GM23248 (cell line): Measurements from ENCODE around the gene ADORA3. TPM values are rescaled to one million over a fixed set of nuclear protein-coding genes. Genes with fewer than 3 reads are reported as not detected.

Source experiments
- DNase-seq: peaks from one replicate; pipeline ENCODE4 v3.0.0-alpha.2; 2015
- H2AFZ ChIP-seq: fragments of 200-600 bp; sonication (generic); 2 replicates; pipeline ENCODE4 v1.6.1; 2016; ENCODE audit warnings: antibody characterized with exemption
- H3F3A ChIP-seq: fragments of 200-600 bp; sonication (generic); 2 replicates; pipeline ENCODE4 v1.6.1; 2016; ENCODE audit warnings: mild to moderate bottlenecking, antibody characterized with exemption, mixed run types; ENCODE audit not compliant: insufficient read depth
- H3K27ac ChIP-seq: fragments of 200-600 bp; sonication (generic); 2 replicates; pipeline ENCODE4 v1.5.1; 2016; ENCODE audit warnings: mild to moderate bottlenecking
- H3K27me3 ChIP-seq: fragments of 200-600 bp; sonication (generic); replicated peaks from 2 replicates; pipeline ENCODE4 v1.6.1; 2016; ENCODE audit warnings: mild to moderate bottlenecking; ENCODE audit not compliant: insufficient read depth
- H3K36me3 ChIP-seq: fragments of 200-600 bp; sonication (generic); 2 replicates; pipeline ENCODE4 v1.6.1; 2016; ENCODE audit warnings: low read depth, mild to moderate bottlenecking
- H3K4me1 ChIP-seq: fragments of 200-600 bp; sonication (generic); 2 replicates; pipeline ENCODE4 v1.6.1; 2016; ENCODE audit warnings: mild to moderate bottlenecking; ENCODE audit not compliant: insufficient read depth
- H3K4me2 ChIP-seq: fragments of 200-600 bp; sonication (generic); one replicate; pipeline ENCODE4 v1.6.1; 2016; ENCODE audit warnings: mild to moderate bottlenecking; ENCODE audit not compliant: unreplicated experiment
- H3K4me3 ChIP-seq: fragments of 200-600 bp; sonication (generic); 2 replicates; pipeline ENCODE4 v1.5.1; 2016; ENCODE audit warnings: mild to moderate bottlenecking
- H3K79me2 ChIP-seq: fragments of 200-600 bp; sonication (generic); 2 replicates; pipeline ENCODE4 v1.6.1; 2016; ENCODE audit warnings: mild to moderate bottlenecking; ENCODE audit not compliant: insufficient read depth
- H3K9ac ChIP-seq: fragments of 200-600 bp; sonication (generic); 2 replicates; pipeline ENCODE4 v1.6.1; 2016; ENCODE audit warnings: mild to moderate bottlenecking
- H3K9me2 ChIP-seq: fragments of 200-600 bp; sonication (generic); 2 replicates; pipeline ENCODE4 v1.6.1; 2016; ENCODE audit warnings: mixed run types, mild to moderate bottlenecking, moderate library complexity; ENCODE audit not compliant: insufficient read depth
- H3K9me3 ChIP-seq: fragments of 200-600 bp; sonication (generic); one replicate; pipeline ENCODE4 v1.6.1; 2017; ENCODE audit warnings: low read depth
- H4K20me1 ChIP-seq: fragments of 200-600 bp; sonication (generic); 2 replicates; pipeline ENCODE4 v1.6.0; 2016; ENCODE audit not compliant: insufficient read depth
- EZH2 ChIP-seq: fragments of 200-600 bp; sonication (generic); IDR thresholded peaks from 2 replicates; pipeline ENCODE4 v1.6.1; 2018; ENCODE audit warnings: antibody characterized with exemption, mild to moderate bottlenecking; ENCODE audit not compliant: insufficient read depth, poor library complexity, severe bottlenecking
- EZH2phosphoT487 ChIP-seq: fragments of 200-600 bp; sonication (generic); IDR thresholded peaks from 2 replicates; pipeline ENCODE4 v1.6.1; 2018; ENCODE audit warnings: antibody characterized with exemption, moderate library complexity, mild to moderate bottlenecking, low read depth; ENCODE audit not compliant: insufficient read depth
- WGBS, 2 experiments: methylation state at CpG; one replicate each; pipeline ENCODE4 v1.1.6; 2015 to 2017; ENCODE audit warnings: low lambda C conversion rate in 2 of 2, low coverage in 1 of 2; ENCODE audit errors: missing lambda C conversion rate in 2 of 2; 5-methylcytosine and 5-hydroxymethylcytosine counted together
- in situ Hi-C: fragments of 300-500 bp; cut with MboI; formaldehyde crosslinking; loops from 2 replicates; pipeline ENCODE4 v1.15.0; 2020
- polyA plus RNA-seq: library from polyadenylated mRNA; unstranded; fragments of >200 nt; fragmentation: Nextera tagmentation; extraction: Ambion mirVana; gene quantifications from 2 replicates; pipeline ENCODE4 v1.2.1, GENCODE V29; 2016
- total RNA-seq: library from RNA; depleted of rRNA; stranded (reverse); fragments of >200 nt; shearing (Covaris generic); gene quantifications from 2 replicates; pipeline ENCODE4 v1.2.3, GENCODE V29; 2014

The ADORA3 gene
- total and polyA plus RNA-seq, 2 experiments from 2014 or later, result not detected

DNA sequence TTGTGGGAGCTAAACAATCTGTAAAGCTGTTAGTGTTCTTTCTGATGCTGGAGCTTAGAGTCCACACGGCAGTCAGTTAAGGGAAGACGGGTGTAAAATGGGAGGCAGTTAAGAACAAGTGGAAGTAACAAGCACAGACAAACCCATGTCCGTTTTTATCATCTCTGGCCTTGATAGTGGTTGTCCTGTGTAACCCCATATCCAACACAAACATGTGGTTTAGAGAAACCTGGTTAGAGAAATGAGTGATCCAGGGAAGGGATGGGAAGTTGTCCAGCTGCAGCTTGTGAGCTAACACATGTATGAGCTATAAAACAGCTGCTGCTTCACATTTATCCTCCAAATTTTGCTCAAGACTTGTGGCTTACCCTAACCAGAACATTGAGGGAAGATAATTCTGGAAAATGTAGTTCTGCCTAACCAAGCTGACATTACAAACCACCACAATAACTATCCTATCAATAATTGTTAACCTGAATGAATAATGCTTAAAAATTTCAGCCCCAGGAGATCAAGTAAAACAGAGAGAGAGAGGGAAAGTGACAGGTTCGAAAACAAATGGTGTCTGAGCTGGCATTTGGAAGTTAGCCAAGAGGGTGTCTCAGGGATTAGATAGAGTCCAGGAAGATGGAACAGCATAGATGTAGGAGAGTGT is 40.3 kb downstream of the ADORA3 start:
- H4K20me1 ChIP-seq, result no peaks in the 10 kb centered on the region
- H3K4me2 ChIP-seq, result no peak overlapping the region
- H3K9ac ChIP-seq, result no peak overlapping the region
- 0 out of 2 replicates have a peak, but pooled peaks cover 5% of the 10 kb centered on the region for H3F3A ChIP-seq
- H3K4me1 ChIP-seq, result no peaks in the 10 kb centered on the region
- no peaks in the 10 kb centered on the region for H3K9me2 ChIP-seq
- in situ Hi-C loops, result no loop called here
- H2AFZ ChIP-seq, result no peak overlapping the region
- H3K27ac ChIP-seq, result no peak overlapping the region
- peak; percentile 33 for DNase-seq
- no peaks in the 10 kb centered on the region for H3K79me2 ChIP-seq
- 69 to 79% methylated on average over 4 of the region's 4 CpGs for WGBS, 2 experiments
- TF ChIP-seq EZH2 (no peak), EZH2phosphoT487 (no peak)
- no peaks in the 10 kb centered on the region for H3K27me3 ChIP-seq
- H3K36me3 ChIP-seq, result peaks cover 38% of the 10 kb centered on the region
- no peaks in the 10 kb centered on the region for H3K9me3 ChIP-seq
- H3K4me3 ChIP-seq, result no peak overlapping the region

DNA sequence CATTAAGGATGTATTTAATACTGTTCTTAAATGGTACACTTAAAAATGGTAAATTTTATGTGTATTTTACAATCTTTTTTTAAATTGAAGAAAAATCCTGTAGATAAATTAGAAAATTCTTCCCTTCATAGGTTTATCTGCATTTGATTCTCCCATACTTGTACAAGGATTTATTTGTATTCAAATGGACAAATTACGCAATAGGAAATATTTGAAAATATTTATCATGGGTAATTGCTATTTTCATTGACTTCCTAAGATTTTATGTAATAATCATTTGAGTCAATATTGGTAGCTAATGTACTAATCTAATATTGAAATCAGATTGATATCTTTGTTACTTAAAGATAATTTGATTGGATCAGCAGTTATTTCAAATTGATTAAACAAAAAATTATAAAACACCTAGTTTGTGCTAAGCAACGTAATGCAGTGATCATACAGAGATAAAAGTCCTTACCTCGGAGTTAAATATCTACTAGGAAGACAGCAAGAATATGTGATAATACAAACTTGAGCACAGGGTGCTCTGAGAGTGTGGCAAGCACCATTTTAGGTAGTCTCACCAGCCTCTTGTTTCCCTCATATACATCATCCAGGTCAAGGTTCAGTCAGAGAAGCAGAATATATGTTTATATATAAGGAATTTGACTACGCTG is 40.9 kb downstream of the ADORA3 start:
- Histone ChIP-seq H3K27me3 (no peaks in the 10 kb centered on the region), H3F3A (0 out of 2 replicates have a peak, but pooled peaks cover 5% of the 10 kb centered on the region), H2AFZ (no peak overlapping the region), H3K9me3 (no peaks in the 10 kb centered on the region), H3K79me2 (no peaks in the 10 kb centered on the region), H4K20me1 (no peaks in the 10 kb centered on the region), H3K36me3 (peaks cover 45% of the 10 kb centered on the region), H3K4me2 (no peak overlapping the region), H3K9ac (no peak overlapping the region), H3K4me3 (no peak overlapping the region), H3K9me2 (no peaks in the 10 kb centered on the region), H3K27ac (no peak overlapping the region), H3K4me1 (no peaks in the 10 kb centered on the region)
- in situ Hi-C loops, result no loop called here
- 96 to 100% methylated on average over 4 of the region's 4 CpGs for WGBS, 2 experiments
- TF ChIP-seq EZH2 (no peak), EZH2phosphoT487 (no peak)
- no peak for DNase-seq

DNA sequence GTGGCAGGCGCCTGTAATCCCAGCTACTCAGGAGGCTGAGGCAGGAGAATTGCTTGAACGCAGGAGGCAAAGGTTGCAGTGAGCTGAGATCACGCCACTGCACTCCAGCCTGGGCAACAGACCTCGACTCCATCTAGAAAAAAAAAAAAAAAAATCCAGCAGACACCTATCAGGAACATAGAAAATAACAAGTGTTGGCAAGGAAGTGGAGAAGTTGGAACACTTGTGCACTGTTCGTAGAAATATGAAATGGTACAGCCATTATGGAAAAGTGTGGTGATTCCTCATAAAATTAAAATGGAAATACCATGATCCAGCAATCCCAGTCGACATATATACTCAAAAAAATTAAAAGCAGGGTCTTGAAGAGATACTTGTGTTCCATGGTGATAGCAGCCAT is 41.7 kb downstream of the ADORA3 start:
- Histone ChIP-seq H3K79me2 (no peaks in the 10 kb centered on the region), H3K9me2 (no peaks in the 10 kb centered on the region), H3K4me3 (no peak overlapping the region), H3K9me3 (no peaks in the 10 kb centered on the region), H4K20me1 (no peaks in the 10 kb centered on the region), H3K27ac (no peak overlapping the region), H2AFZ (no peak overlapping the region), H3F3A (0 out of 2 replicates have a peak, but pooled peaks cover 5% of the 10 kb centered on the region), H3K4me1 (no peaks in the 10 kb centered on the region), H3K27me3 (no peaks in the 10 kb centered on the region), H3K9ac (no peak overlapping the region), H3K36me3 (peaks cover 52% of the 10 kb centered on the region), H3K4me2 (no peak overlapping the region)
- 90 to 93% methylated on average over 6 of the region's 6 CpGs for WGBS, 2 experiments
- TF ChIP-seq EZH2, result no peak
- no peak for DNase-seq
- in situ Hi-C loops, result no loop called here

DNA sequence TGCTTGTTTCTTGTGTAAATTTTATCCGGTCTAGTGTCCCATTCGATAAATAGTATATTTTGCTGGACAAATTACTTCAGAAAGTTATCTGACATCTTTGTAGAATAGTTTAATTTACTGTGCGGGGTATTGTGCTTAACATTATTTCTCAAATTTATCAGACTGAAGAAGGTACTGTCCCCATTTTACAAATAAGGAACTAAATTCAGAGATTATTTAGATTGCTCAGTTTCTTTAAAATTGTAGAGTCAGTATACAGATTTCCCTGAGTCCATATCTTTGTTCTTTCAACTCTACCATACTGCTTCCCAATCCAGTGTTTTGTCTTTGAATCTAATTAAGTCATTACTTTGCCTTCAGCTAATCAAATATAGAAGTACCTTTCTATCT is 47.8 kb downstream of the ADORA3 start:
- peaks cover 64% of the 10 kb centered on the region for H3K36me3 ChIP-seq
- no peaks in the 10 kb centered on the region for H3K9me2 ChIP-seq
- no peaks in the 10 kb centered on the region for H4K20me1 ChIP-seq
- no peak overlapping the region for H3K4me2 ChIP-seq
- in situ Hi-C loops, result no loop called here
- H3K9ac ChIP-seq, result no peak overlapping the region
- TF ChIP-seq EZH2, result no peak
- TF ChIP-seq EZH2phosphoT487, result no peak
- 0 out of 2 replicates have a peak, but pooled peaks cover 3% of the 10 kb centered on the region for H3F3A ChIP-seq
- no peak overlapping the region for H3K4me3 ChIP-seq
- H2AFZ ChIP-seq, result no peak overlapping the region
- peaks cover 8% of the 10 kb centered on the region for H3K4me1 ChIP-seq
- 97 to 98% methylated on average over 3 of the region's 3 CpGs for WGBS, 2 experiments
- DNase-seq, result no peak
- no peak overlapping the region for H3K27ac ChIP-seq
- peaks cover 54% of the 10 kb centered on the region for H3K79me2 ChIP-seq
- H3K27me3 ChIP-seq, result no peaks in the 10 kb centered on the region
- no peaks in the 10 kb centered on the region for H3K9me3 ChIP-seq
